Endodermal cell (in vitro differentiated cells): ENCODE measurements around the gene SULT1C3. TPM values are rescaled to one million over a fixed set of nuclear protein-coding genes. Genes with fewer than 3 reads are reported as not detected.
"Not testable (repeated sequence)": the region's sequence is repeated elsewhere in the genome, so short reads cannot be mapped to it uniquely, and the experiment has no call there.

Experiments
- DNase-seq: peaks from one replicate; pipeline ENCODE4 v3.0.0-alpha.2; 2017
- H3K27ac ChIP-seq: 2 replicates; pipeline ENCODE4 v1.5.1; 2013; ENCODE audit warnings: mild to moderate bottlenecking, low read depth, low read length, moderate library complexity
- H3K27me3 ChIP-seq: 2 replicates; pipeline ENCODE4 v1.6.1; 2013; ENCODE audit warnings: mild to moderate bottlenecking, low read length, moderate library complexity; ENCODE audit not compliant: insufficient read depth, control insufficient read depth, poor library complexity, severe bottlenecking
- H3K36me3 ChIP-seq: 2 replicates; pipeline ENCODE4 v1.7.0; 2013; ENCODE audit warnings: mild to moderate bottlenecking, low read length, moderate library complexity; ENCODE audit not compliant: control insufficient read depth, insufficient read depth
- H3K4me1 ChIP-seq: one replicate; pipeline ENCODE4 v1.7.0; 2013; ENCODE audit warnings: low read length; ENCODE audit not compliant: control insufficient read depth, insufficient read depth
- H3K4me3 ChIP-seq: 2 replicates; pipeline ENCODE4 v1.5.1; 2013; ENCODE audit warnings: mild to moderate bottlenecking, low read length, moderate library complexity
- H3K9ac ChIP-seq: 2 replicates; pipeline ENCODE4 v1.6.1; 2013; ENCODE audit warnings: mild to moderate bottlenecking, low read length, moderate library complexity; ENCODE audit not compliant: poor library complexity, severe bottlenecking; ENCODE audit errors: extremely low read depth
- H3K9me3 ChIP-seq: 2 replicates; pipeline ENCODE4 v1.6.1; 2013; ENCODE audit warnings: mild to moderate bottlenecking, low read length, moderate library complexity; ENCODE audit not compliant: control insufficient read depth
- H3K27ac Mint-ChIP-seq: 2 replicates; pipeline ENCODE4 v1.8.0; 2020; ENCODE audit warnings: mixed read lengths
- H3K27me3 Mint-ChIP-seq: 2 replicates; pipeline ENCODE4 v1.8.0; 2021; ENCODE audit warnings: mild to moderate bottlenecking, mixed read lengths; ENCODE audit not compliant: insufficient read depth
- H3K36me3 Mint-ChIP-seq: 2 replicates; pipeline ENCODE4 v1.8.0; 2020; ENCODE audit warnings: low read depth, mixed read lengths
- H3K4me1 Mint-ChIP-seq: 2 replicates; pipeline ENCODE4 v1.8.0; 2020; ENCODE audit warnings: mixed read lengths
- H3K4me3 Mint-ChIP-seq: 2 replicates; pipeline ENCODE4 v1.8.0; 2020; ENCODE audit warnings: mild to moderate bottlenecking, moderate library complexity, mixed read lengths
- H3K9me3 Mint-ChIP-seq: 2 replicates; pipeline ENCODE4 v1.8.0; 2020; ENCODE audit warnings: mild to moderate bottlenecking, mixed read lengths
- WGBS, 2 experiments: methylation state at CpG; one replicate each; pipeline versions ENCODE4 v1.1.5 to v1.1.7; 2013; ENCODE audit warnings: missing lambda C conversion rate in 2 of 2, mixed read lengths in 1 of 2; ENCODE audit not compliant: insufficient coverage in 1 of 2, insufficient read length in 1 of 2; 5-methylcytosine and 5-hydroxymethylcytosine counted together
- total RNA-seq, 2 donors: library from RNA; stranded (reverse); fragmentation: NEBNext Ultra II Directional in 1 of 2; extraction: Animal tissue kit (Norgen Biotek cat#: 25700) in 1 of 2; gene quantifications; 2 replicates in 1 of 2; 3 replicates in 1 of 2; pipeline ENCODE4 v1.2.1, GENCODE V29; 2021
- TF ChIP-seq, protein P1 (sequence below): fragments of 200-600 bp; sonication (generic); conservative IDR thresholded peaks from 2 replicates; pipeline ENCODE4 v1.5.0; 2021; ENCODE audit warnings: antibody characterized with exemption, mild to moderate bottlenecking

The SULT1C3 gene
- total RNA-seq, 2 donors from 2014 or later = not detected

DNA sequence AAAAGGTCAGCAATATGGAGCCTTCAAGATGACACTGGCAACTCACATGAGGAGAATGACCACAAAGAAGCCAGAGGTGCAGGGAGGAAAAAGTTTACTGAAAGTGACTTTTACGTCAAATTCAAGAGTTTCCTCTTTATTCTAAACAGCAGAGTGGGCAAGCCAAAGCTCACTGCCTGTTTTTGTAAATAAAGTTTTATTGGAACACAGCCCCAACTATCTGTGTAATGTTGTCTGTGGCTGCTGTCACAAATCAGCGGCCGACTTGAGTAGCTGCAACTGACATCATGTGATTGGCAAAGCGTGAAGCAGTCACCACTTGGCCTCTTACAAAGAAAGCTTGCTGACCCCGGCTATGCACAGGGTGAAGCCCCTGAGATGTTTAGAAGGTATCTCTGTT lies 39.7 kb downstream of the SULT1C3 start:
- Mint-ChIP-seq H3K4me1 (no peaks in the 10 kb centered on the region), H3K4me3 (no peak overlapping the region), H3K9me3 (no peaks in the 10 kb centered on the region), H3K36me3 (no peaks in the 10 kb centered on the region), H3K27me3 (peaks cover 2% of the 10 kb centered on the region), H3K27ac (no peak overlapping the region)
- H3K27ac ChIP-seq = no peak overlapping the region
- no peak for DNase-seq
- H3K36me3 ChIP-seq = no peaks in the 10 kb centered on the region
- H3K4me1 ChIP-seq = no peaks in the 10 kb centered on the region
- TF ChIP-seq, protein P1, sequence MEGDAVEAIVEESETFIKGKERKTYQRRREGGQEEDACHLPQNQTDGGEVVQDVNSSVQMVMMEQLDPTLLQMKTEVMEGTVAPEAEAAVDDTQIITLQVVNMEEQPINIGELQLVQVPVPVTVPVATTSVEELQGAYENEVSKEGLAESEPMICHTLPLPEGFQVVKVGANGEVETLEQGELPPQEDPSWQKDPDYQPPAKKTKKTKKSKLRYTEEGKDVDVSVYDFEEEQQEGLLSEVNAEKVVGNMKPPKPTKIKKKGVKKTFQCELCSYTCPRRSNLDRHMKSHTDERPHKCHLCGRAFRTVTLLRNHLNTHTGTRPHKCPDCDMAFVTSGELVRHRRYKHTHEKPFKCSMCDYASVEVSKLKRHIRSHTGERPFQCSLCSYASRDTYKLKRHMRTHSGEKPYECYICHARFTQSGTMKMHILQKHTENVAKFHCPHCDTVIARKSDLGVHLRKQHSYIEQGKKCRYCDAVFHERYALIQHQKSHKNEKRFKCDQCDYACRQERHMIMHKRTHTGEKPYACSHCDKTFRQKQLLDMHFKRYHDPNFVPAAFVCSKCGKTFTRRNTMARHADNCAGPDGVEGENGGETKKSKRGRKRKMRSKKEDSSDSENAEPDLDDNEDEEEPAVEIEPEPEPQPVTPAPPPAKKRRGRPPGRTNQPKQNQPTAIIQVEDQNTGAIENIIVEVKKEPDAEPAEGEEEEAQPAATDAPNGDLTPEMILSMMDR = no peak
- H3K27me3 ChIP-seq = no peaks in the 10 kb centered on the region
- WGBS, 2 experiments = 85 to 92% methylated on average over 5 of the region's 5 CpGs
- H3K4me3 ChIP-seq = no peak overlapping the region
- H3K9ac ChIP-seq = no peak overlapping the region
- H3K9me3 ChIP-seq = no peaks in the 10 kb centered on the region

- Mint-ChIP-seq H3K27me3 (peaks cover 2% of the 10 kb centered on the region), H3K27ac (no peak overlapping the region), H3K4me3 (no peak overlapping the region), H3K36me3 (no peaks in the 10 kb centered on the region), H3K9me3 (peaks cover 2% of the 10 kb centered on the region), H3K4me1 (no peaks in the 10 kb centered on the region)
- Histone ChIP-seq H3K9ac (no peak overlapping the region), H3K4me1 (no peaks in the 10 kb centered on the region), H3K9me3 (no peaks in the 10 kb centered on the region), H3K27me3 (no peaks in the 10 kb centered on the region), H3K27ac (no peak overlapping the region), H3K4me3 (no peak overlapping the region), H3K36me3 (no peaks in the 10 kb centered on the region)
- DNase-seq = no peak
- TF ChIP-seq, protein P1 = no peak
- 90 to 100% methylated on average over 3 of the region's 3 CpGs for WGBS, 2 experiments
Observed at GRCh38 chr2:108280466-108280865, 40.7 kb downstream of the SULT1C3 start.

- H3K27me3 ChIP-seq, H3K36me3 Mint-ChIP-seq, H3K9me3 ChIP-seq, H3K9me3 Mint-ChIP-seq, H3K4me1 ChIP-seq, DNase-seq, H3K9ac ChIP-seq, H3K36me3 ChIP-seq, H3K27ac Mint-ChIP-seq, H3K4me3 ChIP-seq, H3K27ac ChIP-seq, H3K27me3 Mint-ChIP-seq, H3K4me3 Mint-ChIP-seq: not testable (repeated sequence)
- 94 to 100% methylated on average over 4 to 7 of the region's 7 CpGs for WGBS, 2 experiments
- H3K4me1 Mint-ChIP-seq = peaks cover 15% of the 10 kb centered on the region
Observed at GRCh38 chr2:108284566-108284965, 44.8 kb downstream of the SULT1C3 start.

DNA sequence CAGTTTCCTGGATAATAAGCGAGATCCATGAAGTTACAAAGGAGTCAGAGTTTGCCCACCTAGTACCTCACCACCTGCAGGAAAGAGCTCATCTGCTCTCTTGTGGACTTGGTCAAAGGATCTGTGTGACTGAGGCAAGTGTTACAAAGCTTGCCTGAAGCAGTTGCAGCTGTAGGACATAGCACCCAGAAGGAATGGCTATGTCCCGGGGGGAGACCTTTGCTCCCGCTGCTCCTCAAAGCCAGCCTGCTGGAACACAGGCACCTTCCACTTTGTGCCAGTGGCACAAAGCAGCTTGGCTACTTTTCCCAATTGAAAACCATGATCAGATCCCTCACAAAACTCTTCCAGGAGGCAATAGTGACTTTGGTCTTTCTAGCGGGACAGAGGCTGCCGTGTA lies 45.8 kb downstream of the SULT1C3 start:
- Histone ChIP-seq H3K4me3 (no peak overlapping the region), H3K9me3 (no peaks in the 10 kb centered on the region), H3K4me1 (no peaks in the 10 kb centered on the region), H3K27ac (no peak overlapping the region), H3K36me3 (no peaks in the 10 kb centered on the region), H3K9ac (no peak overlapping the region), H3K27me3 (no peaks in the 10 kb centered on the region)
- peaks cover 2% of the 10 kb centered on the region for H3K9me3 Mint-ChIP-seq
- TF ChIP-seq, protein P1 = no peak
- no peak for DNase-seq
- WGBS, 2 experiments = 74 to 95% methylated on average over 3 to 5 of the region's 5 CpGs
- H3K4me1 Mint-ChIP-seq = peaks cover 15% of the 10 kb centered on the region
- no peak overlapping the region for H3K27ac Mint-ChIP-seq
- H3K36me3 Mint-ChIP-seq = no peaks in the 10 kb centered on the region
- no peak overlapping the region for H3K4me3 Mint-ChIP-seq
- H3K27me3 Mint-ChIP-seq = no peaks in the 10 kb centered on the region
